ENCODE data around the gene GSG1.
"Not testable (repeated sequence)": the region's sequence is repeated elsewhere in the genome, so short reads cannot be mapped to it uniquely, and the experiment has no call there.

The GSG1 gene

GRCh38 chr12:13038491-13039161 lies 64.8 kb downstream of the GSG1 start:
- Mint-ChIP-seq H3K9me3 (no peaks in the 10 kb centered on the region), H3K36me3 (ENCODE audit: low read depth) (no peaks in the 10 kb centered on the region), H3K4me3 (no peak overlapping the region), H3K27me3 (ENCODE audit: low read depth, poor library complexity) (peaks cover 5% of the 10 kb centered on the region), H3K27ac (no peak overlapping the region), H3K4me1 (peaks cover 63% of the 10 kb centered on the region)
- no peak for DNase-seq
- TF ChIP-seq CTCF (IDR thresholded peaks at IDR 0.05): no peak

- H3K9me3 Mint-ChIP-seq: no peaks in the 10 kb centered on the region
- peaks cover 47% of the 10 kb centered on the region for H3K4me1 Mint-ChIP-seq
- no peak for DNase-seq
- H3K27ac Mint-ChIP-seq: peak overlapping the region; percentile 38
- H3K4me3 Mint-ChIP-seq: no peak overlapping the region
- TF ChIP-seq CTCF (IDR thresholded peaks at IDR 0.05): no peak
- peaks cover 5% of the 10 kb centered on the region for H3K27me3 Mint-ChIP-seq (ENCODE audit: low read depth, poor library complexity)
- no peaks in the 10 kb centered on the region for H3K36me3 Mint-ChIP-seq (ENCODE audit: low read depth)
Measured at GRCh38 chr12:13036881-13037280, 66.6 kb downstream of the GSG1 start.

- H3K9me3 Mint-ChIP-seq; H3K27ac Mint-ChIP-seq; H3K4me3 Mint-ChIP-seq; H3K27me3 Mint-ChIP-seq (ENCODE audit: low read depth, poor library complexity); DNase-seq; H3K36me3 Mint-ChIP-seq (ENCODE audit: low read depth): not testable (repeated sequence)
- H3K4me1 Mint-ChIP-seq: peaks cover 35% of the 10 kb centered on the region
Measured at GRCh38 chr12:13035335-13035734, 68.1 kb downstream of the GSG1 start.

Measured in nephron progenitor cell (in vitro differentiated cells).